GM11168 (cell line): ENCODE data around the gene TXNDC11.
"Not testable (repeated sequence)": the region's sequence is repeated elsewhere in the genome, so short reads cannot be mapped to it uniquely, and the experiment has no call there.

Experiments
- in situ Hi-C: fragments of 300-500 bp; cut with MboI; formaldehyde crosslinking; loops from one replicate; pipeline ENCODE4 v1.12.0; 2022; ENCODE audit warnings: low sequenced_read_pairs; ENCODE audit not compliant: unreplicated experiment

The TXNDC11 gene, protein sequence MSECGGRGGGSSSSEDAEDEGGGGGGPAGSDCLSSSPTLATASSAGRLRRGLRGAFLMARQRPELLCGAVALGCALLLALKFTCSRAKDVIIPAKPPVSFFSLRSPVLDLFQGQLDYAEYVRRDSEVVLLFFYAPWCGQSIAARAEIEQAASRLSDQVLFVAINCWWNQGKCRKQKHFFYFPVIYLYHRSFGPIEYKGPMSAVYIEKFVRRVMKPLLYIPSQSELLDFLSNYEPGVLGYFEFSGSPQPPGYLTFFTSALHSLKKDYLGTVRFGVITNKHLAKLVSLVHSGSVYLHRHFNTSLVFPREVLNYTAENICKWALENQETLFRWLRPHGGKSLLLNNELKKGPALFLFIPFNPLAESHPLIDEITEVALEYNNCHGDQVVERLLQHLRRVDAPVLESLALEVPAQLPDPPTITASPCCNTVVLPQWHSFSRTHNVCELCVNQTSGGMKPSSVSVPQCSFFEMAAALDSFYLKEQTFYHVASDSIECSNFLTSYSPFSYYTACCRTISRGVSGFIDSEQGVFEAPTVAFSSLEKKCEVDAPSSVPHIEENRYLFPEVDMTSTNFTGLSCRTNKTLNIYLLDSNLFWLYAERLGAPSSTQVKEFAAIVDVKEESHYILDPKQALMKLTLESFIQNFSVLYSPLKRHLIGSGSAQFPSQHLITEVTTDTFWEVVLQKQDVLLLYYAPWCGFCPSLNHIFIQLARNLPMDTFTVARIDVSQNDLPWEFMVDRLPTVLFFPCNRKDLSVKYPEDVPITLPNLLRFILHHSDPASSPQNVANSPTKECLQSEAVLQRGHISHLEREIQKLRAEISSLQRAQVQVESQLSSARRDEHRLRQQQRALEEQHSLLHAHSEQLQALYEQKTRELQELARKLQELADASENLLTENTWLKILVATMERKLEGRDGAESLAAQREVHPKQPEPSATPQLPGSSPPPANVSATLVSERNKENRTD

DNA sequence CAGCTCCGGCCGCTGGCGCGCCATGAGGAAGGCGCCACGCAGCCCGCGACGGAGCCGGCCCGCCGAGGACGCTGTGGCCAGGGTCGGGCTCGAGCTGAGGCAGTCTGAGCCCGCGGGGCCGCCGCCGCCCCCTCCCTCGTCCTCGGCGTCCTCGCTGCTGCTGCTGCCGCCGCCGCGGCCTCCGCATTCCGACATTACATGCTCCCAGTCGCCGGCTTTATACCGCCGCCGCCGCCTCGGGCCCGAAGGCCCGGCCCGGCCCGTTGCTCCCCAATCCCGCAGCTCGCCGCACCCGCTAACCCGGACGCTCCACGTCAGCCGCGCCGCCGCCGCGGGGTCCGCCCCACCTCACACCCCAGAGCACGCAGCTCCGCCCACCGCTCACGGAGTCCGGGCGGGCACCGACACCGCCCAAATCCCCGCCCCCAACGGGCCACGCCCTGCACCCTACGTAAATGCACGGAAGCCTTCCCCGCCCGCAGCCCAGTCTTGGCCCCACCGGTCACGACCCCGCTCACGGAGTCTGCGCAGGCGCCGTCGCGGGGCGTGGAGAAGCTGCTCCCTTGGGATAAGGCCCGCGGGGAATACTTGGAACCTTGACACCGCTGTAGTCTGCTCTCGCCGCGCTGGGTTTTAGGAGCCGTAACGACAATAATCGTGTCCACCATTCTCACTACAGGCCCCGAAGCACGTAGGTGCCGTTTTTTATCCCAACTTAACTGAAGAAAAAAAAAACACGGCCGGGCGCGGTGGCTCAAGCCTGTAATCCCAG is at the start of gene TXNDC11:
TXNDC11 (minus strand) TSS at position 322 of the 772 bp plus-strand sequence; CDS start at position 195, 127 bp downstream.
- in situ Hi-C loops = no loop called here

DNA sequence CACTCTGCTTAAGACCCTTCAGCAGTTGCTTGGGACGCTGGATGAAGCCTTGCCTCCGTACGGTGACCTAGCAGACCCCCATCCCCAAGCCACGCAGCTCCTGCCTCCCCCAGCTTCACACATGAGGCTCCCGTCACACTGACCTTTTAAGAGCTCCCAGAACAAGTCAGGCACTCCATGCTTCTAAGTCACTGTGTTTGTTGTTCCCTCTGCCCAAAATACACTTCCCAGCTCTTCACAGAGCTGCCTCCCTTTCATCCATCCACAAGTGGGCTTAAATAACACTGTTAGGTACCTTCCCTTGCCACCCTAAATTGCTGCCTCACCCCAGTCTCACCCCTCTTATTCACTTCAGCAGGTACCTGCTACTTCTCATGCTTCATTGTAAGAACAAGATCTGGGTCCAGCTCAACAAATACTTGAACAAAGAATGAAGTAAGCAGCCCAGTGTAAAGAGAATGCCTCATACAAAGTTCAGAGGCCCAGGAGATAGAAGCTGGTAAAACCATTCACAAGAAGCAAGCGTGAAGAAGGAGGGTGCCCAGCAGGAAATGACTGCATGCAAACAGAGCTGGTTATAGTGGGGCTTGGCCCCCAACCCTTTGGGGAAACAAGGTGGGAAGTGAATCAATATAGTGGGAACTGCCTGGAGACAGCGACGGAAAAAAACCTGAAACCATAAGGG is 48.6 kb upstream of the TXNDC11 start:
- in situ Hi-C loops = no loop called here

GRCh38 chr16:11788914-11789313 is 46.3 kb upstream of the TXNDC11 start:
- in situ Hi-C loops = no loop called here

- in situ Hi-C loops = not testable (repeated sequence)
Measured at GRCh38 chr16:11784980-11785599, 42.4 kb upstream of the TXNDC11 start.

DNA sequence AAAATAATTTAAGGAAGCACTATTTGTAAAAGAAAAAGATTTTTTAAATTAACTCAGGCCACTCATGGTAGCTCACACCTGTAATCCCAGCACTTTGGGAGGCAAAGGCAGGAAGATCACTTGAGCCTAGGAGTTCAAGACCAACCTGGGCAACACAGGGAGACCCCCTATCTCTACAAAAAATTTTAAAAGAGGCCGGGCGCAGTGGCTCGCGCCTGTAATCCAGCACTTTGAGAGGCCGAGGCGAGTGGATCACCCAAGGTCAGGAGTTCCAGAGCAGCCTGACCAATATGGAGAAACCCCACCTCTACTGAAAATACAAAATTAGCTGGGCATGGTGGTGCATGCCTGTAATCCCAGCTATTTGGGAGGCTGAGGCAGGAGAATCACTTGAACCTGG is 41.7 kb upstream of the TXNDC11 start:
- in situ Hi-C loops = not testable (repeated sequence)

GRCh38 chr16:11784038-11784369 is 41.3 kb upstream of the TXNDC11 start:
- in situ Hi-C loops = no loop called here

DNA sequence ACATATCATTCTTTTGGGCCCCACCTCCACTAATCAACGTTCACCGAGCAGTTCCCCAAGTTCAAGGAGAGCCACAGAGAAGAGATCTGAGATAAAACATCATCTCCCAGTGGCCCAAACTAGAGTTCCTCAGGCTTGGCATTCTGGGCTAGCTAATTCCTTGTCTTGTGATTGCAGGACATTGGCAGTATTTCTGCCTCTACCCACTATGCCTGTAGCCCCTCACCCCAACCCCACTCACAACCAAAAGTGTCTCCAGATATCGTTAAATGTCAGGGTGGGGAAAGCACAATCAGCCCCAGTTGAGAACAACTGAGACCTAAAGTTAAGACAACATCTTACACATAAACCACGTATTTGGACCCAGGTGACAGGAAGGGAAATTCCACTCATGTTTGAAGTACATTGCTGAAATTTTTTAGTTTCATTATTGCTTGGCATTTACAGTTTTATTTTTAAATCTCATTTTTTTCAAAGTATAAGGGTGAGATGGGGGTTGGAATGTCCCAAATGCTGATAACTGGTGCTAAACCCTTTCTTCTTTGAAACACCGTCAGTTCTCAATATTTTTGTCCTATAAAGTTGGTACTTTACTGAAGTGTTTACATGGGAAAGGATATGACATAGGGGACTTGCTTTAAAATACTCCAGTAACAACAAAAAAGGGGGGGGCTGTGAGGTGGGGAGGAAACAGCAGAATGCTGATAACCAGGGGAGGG is 40.8 kb upstream of the TXNDC11 start:
- in situ Hi-C loops = no loop called here

DNA sequence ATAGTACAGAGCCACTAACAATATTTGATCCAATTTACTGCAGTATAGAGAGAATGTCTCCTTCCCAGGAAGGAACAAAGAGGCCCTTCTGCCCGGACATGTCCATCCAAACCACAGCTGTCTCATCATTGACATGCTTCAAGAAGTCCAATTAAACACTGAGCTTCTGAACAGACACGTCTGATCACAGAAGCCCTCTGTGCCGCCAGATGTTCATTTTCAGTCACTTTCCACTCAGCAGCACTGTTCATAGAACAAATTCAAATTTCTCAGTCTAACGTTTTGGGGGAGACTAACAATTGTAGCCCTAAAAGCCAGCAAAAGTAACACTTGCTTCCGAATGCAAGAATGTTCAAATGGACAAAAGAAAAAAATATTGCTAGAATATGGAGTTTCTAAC is 39.1 kb upstream of the TXNDC11 start:
- in situ Hi-C loops = no loop called here

DNA sequence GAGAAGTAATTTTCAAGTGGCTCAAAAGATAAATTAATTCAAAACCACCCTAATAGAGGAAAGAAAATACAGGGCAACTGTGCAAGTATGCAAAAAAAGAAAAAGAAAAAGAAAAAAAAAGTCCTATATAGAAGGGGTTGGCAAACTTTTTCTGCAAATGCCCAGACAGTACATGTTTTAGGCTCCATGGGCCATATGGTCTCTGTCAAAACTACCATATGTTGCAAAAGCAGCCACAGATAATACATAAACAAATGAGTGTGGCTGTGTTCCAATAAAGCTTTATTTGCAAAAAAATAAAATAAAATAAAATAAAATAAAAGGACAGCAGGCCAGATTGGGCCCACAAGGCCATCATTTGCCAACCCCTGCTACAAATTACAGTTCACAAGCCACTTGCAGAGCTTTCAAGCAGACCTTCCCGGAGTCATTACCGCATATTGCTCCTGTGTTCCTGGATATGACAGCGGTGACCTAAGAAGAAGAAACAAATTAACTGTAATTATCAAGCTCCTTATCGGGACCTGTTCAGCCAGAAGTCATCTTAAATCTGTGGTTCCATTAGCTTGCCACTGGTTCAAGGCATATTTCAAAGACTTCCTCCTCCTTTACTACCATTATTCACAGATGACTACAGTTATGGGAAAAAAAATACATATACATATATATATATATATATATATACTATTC is 38.5 kb upstream of the TXNDC11 start:
- in situ Hi-C loops = no loop called here

DNA sequence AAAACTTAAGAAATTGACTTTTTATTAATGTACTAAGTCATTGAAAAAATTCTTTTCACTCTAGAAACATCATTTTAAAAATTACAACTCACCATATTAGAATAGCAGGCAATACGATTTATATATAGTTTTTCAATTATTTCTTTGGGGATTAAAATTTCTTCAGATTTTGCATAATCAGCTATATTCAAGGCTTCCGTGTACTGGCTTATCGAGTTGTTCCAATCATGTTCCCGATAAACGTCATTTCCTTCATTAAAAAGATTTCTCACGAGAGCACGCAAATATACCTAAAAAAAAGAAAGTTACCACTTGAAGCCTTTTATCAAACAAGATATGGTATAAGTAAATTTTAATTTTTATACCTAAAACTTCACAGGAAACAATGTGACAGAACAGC is 36.4 kb upstream of the TXNDC11 start:
- in situ Hi-C loops = no loop called here

GRCh38 chr16:11774065-11774626 is 31.5 kb upstream of the TXNDC11 start:
- in situ Hi-C loops = no loop called here

GRCh38 chr16:11768849-11769248 is 26.2 kb upstream of the TXNDC11 start:
- in situ Hi-C loops = no loop called here

DNA sequence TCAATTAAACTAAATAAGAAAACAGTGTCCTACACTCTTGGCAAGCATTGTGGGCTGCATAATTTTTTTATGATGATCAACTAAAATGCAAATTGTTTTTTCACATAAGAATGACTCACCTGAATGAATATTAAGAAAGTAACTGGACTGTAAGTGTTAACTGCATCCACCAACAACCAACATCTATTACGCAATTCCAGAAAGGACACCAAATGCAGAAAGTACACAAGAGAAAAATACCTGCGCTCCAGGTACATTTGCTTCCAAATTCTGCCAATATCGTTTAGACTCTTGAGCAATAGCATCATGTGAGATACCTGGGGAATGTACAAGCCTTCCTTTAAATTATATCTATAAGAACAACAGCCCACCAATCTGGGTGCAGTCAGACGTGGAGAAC is 19.8 kb upstream of the TXNDC11 start:
- in situ Hi-C loops = no loop called here

DNA sequence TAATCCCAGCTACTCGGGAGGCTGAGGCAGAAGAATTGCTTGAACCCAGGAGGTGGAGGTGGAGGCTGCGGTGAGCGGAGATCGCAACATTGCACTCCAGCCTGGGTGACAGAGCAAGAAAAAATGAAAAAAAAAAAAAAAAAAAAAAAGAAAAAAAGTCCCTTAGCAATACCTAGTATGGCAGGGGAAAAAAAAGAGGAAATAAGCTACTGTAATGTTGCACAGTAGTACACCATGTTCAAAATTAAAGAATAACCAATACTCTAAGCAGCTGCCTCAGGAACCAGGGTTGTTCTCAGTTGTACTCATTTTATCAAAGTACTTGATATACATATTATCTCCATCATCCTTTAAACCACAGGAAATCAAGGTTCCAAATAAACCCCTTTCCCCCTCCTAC is 17.3 kb upstream of the TXNDC11 start:
- in situ Hi-C loops = no loop called here

- in situ Hi-C loops = no loop called here
Measured at GRCh38 chr16:11759163-11759834, 16.6 kb upstream of the TXNDC11 start.

DNA sequence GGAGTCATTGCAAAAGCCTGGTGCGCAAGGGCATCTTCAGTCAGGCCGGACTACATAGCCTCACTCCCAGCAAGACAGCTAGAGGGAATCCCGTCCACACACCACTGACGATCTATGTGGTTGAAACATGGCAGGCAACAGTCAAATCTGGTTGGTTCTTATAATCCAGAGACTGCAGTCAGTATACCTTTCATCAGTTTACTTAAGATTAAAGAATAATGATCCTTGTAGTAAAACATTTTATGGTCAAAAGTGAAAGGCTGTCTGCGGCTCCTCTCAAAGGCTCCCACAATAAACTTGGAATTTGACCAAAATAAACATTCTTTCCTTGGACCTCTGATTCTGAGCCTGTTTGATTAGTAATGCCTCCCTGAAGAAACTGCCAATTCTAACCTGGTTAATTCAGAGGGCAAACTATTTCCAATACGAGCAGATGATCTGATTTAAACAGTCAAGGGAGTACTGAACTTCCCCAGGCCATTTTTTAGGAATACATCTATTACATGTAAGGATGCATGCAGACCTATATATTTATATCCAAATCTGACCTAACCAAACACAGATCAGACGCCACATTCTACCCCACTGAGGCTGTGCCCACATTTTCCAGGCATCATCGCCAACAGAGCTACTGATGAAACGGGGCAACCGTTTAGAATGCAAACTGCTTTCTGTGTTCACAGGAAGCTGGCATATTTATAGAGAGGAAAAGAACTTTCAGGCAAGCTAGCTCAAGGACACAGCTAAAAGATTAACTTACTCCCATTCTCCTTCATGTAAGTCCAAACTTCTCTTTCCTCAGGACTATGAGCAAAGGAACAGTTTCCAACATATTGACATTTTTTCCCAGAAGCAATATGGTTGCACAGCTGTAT is 15.3 kb upstream of the TXNDC11 start:
- in situ Hi-C loops = no loop called here

DNA sequence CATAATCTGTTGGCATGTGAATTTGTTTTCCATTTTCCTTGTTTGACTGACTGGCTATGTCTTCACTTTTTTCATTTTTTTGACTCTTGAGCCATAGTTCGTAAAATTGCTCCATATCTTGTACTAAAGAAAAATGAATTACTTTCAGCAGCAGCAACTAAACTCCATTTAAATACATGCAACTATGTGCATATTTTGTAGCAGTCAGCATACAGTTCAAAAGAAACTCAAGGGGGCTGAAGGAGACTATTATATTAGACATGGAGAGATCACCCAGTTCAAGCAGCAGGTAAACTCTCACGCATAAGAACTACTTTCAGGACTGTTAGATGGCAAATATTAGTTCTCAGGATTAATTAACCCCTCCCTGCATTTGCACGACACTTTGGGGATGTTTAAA is 13.6 kb upstream of the TXNDC11 start:
- in situ Hi-C loops = no loop called here
